ENCODE measurements around the gene MIA.
"Not testable (repeated sequence)": the region's sequence is repeated elsewhere in the genome, so short reads cannot be mapped to it uniquely, and the experiment has no call there.

The MIA gene

DNA sequence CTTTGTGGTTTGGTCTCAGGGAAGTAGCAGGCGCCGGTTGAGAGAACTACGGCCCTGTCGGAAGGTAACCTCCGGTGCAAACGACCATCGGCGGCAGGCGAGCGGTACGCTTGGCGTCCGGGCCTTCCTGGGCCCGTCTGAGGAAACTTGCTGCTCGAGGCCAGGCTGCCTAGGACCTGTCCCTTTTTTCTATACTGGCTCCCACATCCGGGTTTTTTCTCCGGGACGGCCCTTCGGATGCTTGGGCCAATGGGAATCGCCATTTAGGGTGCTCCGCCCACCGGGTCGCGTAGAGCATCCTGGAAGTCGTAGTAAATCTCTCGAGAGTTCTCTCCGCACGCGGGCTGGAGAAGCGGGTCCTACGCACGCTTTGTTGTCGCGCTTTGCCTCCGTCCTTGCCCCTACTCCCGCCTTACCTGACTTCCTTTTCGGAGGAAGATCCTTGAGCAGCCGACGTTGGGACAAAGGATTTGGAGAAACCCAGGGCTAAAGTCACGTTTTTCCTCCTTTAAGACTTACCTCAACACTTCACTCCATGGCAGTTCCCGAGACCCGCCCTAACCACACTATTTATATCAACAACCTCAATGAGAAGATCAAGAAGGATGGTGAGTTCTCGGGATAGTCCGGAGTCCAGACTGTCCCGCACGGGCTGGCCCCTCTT, 24.3 kb upstream of the MIA start, which contains the start of gene SNRPA:
TSS of gene SNRPA (plus strand) at position 330 of the 664 bp plus-strand sequence. CDS start at position 536, 206 bp downstream.
- peak; percentile 91 for DNase-seq (ENCODE audit: low read depth, low spot score)

DNA sequence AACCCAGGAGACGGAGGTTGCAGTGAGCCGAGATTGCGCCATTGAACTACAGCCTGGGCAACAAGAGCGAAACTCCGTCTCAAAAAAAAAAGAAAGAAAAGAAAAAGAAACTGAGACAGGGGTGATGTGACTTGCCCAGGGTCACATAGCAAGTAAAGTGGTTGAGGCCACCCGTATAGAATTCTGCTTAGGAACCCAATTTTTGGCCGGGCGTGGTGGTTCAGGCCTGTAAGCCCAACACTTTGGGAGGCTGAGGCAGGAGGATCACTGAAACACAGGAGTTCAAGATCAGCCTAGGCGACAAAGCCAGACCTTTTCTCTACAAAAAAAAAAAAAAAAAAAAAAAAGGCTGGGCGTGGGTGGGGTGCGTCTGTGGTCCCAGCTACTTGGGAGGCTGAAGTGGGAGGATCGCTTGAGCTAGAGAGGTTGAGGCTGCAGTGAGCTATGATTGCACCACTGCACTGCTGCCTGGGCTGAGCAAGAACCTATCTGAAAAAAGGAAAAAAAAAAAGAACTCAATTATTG, 23.0 kb upstream of the MIA start:
- no peak for DNase-seq (ENCODE audit: low read depth, low spot score)

DNA sequence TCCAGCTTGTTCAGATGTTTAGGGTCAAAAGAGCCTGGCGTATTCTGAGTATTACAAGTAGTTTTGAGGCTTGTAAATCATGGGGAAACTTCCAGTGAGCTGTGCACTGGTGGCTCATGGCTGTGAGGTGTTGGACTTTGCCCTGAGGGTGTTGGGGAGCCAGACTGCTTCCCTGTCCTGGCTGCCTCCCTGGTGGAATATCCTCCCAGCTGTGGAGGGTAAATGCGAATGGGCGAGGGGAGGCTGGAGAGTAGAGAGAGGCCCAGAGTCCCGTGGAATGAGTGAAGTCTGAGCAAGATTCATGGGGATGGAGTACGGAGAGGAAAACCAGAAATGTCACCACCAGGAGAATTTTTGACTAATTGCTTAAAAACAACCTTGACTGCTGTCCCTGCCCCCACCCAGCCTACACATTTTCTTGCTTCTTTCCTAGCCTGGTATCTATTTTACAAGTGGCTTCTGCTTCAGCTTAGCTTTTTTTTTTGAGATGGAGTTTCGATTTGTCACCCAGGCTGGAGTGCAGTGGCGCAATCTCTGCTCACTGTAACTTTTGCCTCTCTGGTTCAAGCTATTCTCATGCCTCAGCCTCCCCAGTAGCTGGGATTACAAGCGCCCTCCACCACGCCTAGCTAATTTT, 20.6 kb upstream of the MIA start:
- DNase-seq (ENCODE audit: low read depth, low spot score): no peak

DNA sequence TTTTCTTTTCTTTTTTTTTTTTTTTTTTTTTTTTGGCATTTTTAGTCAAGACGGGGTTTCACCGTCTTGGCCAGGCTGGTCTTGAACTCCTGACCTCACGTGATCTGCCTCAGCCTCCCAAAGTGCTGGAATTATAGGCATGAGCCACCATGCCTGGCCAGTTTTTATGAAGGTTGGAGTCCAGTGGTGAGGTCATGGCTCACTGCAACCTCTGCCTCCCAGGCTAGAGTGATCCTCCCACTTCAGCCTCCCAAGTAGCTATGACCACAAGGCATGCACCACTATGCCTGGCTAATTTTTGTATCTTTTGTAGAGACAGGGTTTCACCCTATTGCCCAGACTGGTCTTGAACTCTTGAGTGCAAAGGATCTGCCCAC, 20.1 kb upstream of the MIA start:
- no peak for DNase-seq (ENCODE audit: low read depth, low spot score)

DNA sequence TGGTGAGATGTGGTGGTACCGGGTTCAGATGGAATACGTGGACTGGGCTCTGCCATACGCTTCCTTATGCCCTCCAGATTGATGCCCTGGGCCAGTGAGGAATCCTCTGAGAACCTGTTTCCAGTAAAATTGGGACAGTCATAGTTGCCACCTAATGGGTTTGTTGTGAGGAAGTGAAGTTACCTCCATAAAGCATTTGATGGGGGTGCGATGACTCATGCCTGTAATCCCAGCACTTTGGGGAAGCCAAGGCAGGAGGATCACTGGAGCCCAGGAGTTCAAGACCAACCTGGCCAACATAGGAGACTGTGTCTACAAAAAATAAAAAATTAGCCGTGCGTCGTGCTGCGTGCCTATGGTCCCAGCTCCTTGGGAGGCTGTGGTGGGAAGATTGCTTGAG, 19.5 kb upstream of the MIA start:
- no peak for DNase-seq (ENCODE audit: low read depth, low spot score)

DNA sequence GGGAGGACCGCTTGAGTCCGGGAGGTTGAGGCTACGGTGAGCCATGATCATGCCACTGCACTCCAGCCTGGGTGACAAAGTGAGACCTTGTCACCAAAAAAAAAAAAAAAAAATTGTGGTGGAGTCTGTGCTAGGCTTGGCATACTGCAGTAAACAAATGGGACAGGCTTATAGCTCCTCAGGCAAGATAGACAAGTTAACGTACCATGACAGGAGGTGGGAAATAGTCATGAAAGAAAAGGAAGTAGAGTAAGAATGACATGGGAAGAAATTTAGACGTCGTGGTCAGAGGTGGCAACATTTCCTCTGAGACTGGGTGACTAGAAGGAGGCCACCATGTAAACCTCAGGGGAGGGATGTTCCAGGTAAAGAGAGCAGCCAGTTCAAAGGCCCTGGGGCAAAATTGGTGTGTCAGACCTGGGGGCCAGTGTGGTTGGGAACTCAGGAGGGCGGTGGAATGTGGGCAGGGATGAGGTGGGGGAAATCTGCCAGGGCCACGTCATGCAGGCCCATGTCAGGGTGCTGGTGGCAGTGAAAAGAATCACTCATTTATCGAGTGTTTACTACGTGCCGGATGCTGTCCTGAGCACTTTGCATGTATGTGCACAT, 18.7 kb upstream of the MIA start:
- no peak for DNase-seq (ENCODE audit: low read depth, low spot score)

DNA sequence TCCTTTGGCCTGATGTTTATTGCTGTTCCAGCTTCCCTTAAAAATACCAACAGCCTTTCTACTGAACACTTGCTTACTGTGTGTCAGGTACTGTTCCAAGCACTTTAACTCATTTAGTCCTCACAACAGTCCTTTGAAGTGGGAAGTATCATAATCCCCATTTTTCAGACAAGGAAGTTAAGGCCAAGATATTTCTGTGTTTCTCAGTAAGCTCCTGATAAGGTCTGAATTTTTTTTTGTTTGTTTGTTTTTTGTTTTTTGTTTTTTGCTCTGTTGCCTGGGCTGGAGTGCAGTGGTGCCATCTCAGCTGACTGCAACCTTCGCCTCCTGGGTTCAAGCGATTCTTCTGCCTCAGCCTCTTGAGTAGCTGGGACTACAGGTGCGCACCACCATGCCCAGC, 16.8 kb upstream of the MIA start:
- no peak for DNase-seq (ENCODE audit: low read depth, low spot score)

DNA sequence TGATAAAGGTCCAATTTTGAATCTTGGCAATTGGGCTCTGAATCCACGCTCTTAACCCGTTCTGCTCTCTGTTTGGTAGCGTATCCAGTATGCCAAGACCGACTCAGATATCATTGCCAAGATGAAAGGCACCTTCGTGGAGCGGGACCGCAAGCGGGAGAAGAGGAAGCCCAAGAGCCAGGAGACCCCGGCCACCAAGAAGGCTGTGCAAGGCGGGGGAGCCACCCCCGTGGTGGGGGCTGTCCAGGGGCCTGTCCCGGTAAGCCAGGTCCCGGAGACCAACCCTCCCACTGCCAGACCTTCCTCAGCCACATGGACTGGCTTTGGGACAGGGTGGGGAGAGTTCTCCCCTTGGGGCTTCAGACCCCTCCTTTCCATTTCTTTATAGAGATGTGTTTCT, 16.0 kb upstream of the MIA start:
- DNase-seq (ENCODE audit: low read depth, low spot score): no peak

DNA sequence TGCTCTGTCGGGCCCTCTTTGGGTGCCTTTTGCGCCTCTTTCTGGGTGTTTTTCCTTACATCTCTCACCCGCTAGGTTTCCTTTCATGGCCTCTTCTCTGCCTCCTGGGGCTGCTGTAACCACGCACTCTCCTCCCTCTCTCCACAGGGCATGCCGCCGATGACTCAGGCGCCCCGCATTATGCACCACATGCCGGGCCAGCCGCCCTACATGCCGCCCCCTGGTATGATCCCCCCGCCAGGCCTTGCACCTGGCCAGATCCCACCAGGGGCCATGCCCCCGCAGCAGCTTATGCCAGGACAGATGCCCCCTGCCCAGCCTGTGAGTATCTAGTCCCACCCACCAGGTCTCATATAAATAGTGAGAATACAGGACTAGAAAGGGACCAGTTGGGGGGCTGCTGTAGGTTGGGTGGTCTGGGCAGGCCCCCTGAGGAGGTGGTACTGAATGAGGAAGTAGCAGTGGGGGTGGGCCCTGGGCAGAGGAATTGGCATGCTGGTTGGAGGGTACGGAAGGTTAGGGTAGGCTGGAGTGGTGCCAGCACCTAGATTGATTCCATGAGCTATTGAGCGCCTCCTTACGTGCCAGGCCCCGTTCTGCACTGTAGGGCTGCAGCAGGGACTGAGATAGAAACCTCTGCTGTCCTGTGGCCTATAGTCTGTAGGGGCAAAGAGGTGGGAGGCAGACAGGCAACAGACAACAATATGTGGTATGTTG, 12.4 kb upstream of the MIA start:
- DNase-seq (ENCODE audit: low read depth, low spot score): no peak

DNA sequence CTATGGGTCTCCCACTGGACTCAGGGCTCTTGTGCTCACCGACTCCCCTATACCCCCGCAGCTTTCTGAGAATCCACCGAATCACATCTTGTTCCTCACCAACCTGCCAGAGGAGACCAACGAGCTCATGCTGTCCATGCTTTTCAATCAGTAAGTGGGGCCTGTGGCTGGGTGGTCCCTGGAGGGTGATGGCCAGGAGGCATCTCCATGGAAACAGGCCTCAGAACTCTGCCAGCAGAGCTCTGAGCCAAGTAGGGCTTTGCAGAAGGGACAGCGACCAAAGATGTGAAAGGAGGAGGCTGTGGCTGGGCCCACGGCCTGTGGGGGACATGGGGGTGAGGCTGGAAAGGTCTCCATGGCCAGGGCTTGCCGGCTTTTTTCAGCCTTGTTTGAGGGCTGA, 11.8 kb upstream of the MIA start:
- no peak for DNase-seq (ENCODE audit: low read depth, low spot score)

DNA sequence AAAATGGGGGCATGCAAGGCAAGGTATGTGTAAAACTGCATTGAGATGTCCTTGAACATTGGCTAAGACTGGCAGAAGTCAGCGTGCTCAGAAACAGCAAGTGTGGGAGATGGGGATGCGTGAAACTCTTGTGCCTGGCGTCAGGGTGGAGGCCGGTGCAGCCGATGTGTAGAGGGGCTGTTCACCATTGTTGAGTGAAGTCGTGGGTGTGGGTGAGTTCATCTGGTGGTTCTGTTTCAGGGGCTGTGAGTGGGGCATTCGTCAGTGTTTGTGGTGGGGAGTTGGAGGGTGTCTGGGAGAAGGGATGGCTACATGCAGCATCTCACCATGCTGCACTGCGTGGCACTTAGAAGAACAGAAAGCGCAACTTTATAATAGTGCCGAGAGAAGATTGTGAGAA, 11.4 kb upstream of the MIA start:
- no peak for DNase-seq (ENCODE audit: low read depth, low spot score)

DNA sequence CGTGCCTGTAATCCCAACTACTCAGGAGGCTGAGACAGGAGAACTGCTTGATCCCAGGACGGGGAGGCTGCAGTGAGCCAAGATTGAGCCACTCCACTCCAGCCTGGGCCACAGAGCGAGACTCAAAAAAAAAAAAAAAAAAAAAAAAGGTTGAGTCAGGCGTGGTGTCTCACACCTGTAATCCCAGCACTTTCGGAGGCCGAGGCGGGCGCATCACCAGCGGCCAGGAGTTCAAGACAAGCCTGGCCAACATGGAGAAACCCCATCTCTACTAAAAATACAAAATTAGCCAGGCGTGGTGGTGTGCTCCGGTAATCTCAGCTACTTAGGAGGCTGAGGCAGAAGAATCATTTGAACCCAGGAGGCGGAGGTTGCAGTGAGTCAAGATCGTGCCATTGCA, 8.9 kb upstream of the MIA start:
- not testable (repeated sequence) for DNase-seq (ENCODE audit: low read depth, low spot score)

DNA sequence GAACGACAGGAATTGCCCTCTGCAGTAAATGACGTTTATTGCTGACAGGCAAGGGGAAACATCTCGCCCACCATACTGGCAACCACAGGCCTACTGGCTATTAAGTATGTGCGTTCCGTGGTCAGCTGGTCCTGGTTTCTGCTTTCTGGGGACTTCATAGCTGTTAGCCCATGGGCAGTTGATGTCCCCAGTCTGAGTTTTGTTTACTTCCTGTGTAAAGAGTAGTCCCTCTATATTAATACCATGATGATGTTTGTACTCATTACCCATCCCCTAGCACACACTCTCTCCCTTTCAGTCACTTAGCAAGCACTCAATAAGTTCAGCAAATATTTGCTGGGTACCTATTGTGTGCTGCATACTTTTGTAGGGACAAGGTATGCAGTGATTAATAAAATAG, 6.5 kb upstream of the MIA start:
- DNase-seq (ENCODE audit: low read depth, low spot score): no peak

DNA sequence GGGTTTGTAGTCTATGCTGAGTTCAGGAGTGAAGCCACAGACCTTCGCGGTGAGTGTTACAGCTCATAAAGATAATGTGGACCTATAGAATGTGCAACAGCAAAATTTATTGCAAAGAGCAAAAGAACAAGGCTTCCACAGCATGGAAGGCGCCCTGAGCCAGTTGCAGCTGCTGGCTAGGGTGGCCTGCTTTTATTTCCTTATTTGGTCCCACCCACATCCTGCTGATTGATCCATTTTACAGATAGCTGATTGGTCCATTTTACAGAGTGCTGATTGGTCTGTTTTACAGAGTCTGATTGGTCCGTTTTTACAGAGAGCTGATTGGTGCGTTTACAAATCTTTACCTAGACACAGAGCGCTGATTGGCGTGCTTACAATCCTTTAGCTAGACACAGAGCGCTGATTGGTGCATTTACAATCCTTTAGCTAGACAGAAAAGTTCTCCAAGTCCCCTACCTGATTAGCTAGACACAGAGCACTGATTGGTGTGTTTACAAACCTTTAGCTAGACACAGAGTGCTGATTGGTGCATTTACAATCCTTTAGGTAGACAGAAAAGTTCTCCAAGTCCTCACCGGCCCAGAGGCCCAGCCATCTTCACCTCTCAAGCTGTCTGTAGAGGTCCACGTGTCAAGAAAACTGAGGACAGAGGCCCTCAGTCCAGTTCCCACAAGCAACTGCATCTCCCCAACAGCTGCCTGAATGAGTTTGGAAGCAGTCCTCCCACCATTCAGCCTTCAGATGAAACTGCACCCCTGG, 4.0 kb upstream of the MIA start:
- not testable (repeated sequence) for DNase-seq (ENCODE audit: low read depth, low spot score)

DNA sequence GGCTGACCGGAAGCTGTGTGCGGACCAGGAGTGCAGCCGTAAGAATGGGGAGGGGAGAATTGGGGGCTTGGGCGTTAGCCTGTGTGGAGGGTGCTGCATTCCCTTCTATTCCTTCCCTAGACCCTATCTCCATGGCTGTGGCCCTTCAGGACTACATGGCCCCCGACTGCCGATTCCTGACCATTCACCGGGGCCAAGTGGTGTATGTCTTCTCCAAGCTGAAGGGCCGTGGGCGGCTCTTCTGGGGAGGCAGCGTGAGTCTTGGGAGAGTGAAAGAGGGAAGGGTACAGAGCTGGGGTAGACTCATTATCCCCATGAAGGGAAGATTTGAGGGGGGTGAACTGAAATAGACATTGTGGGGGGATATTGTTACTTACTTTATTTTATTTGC, 306 bp downstream of the MIA start:
- no peak for DNase-seq (ENCODE audit: low read depth, low spot score)

DNA sequence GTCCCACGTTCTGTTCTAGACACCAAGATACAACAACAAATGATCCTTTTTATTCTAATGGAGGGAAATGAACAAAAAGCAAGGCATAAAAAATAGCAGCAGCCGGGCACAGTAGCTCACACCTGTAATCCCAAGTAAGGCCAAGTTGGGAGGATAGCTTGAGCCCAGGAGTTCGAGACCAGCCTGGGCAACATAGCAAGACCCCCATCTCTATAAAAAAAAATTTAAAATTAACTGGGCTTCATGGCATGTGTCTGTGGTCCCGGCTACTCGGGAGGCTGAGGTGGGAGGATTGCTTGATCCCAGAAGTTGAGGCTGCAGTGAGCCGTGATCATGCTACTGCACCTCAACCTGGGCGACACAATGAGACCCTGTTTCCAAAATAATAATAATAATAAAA, 1.0 kb downstream of the MIA start:
- DNase-seq (ENCODE audit: low read depth, low spot score): no peak

DNA sequence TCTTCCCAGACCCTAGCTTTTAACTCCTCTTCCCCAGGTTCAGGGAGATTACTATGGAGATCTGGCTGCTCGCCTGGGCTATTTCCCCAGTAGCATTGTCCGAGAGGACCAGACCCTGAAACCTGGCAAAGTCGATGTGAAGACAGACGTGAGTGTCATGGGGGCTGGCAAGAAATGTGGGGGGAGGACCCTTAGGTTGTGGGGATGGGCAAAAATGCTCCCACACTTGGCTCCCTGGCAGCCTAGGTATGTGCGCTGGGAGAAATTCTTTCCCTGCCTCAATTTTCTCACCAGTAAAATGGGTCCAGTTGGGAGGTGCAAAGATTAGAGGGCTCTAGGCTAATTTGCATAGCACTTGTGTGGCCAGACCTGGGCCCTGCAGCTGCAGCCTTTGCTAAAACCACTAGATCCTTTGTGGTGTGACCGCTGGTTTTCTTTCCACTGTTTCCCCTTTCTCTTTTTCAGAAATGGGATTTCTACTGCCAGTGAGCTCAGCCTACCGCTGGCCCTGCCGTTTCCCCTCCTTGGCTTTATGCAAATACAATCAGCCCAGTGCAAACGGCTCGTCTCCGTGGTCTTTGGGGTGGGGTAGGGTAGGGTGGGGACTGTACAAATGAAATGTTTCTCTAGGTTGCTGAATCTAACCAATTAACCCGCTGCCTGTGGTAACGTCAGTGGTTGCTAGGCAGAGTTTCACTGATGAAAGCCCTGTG, 1.8 kb downstream of the MIA start:
- peak; percentile 89 for DNase-seq (ENCODE audit: low read depth, low spot score)

DNA sequence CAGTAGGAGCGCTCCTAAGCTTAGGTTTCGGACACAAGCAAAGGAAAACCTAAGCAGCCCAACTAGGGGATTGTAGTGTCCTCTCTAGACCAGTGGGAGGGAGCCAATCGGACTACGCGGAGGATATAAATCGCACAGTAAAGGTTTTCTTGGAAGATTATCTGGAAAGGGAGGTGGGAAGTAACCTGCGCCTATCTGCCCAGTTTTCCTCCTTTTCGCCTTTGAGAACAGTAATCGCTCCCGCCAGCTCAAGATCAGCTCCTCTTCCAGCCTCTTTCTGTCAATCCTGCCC, 2.3 kb downstream of the MIA start:
- no peak for DNase-seq (ENCODE audit: low read depth, low spot score)

DNA sequence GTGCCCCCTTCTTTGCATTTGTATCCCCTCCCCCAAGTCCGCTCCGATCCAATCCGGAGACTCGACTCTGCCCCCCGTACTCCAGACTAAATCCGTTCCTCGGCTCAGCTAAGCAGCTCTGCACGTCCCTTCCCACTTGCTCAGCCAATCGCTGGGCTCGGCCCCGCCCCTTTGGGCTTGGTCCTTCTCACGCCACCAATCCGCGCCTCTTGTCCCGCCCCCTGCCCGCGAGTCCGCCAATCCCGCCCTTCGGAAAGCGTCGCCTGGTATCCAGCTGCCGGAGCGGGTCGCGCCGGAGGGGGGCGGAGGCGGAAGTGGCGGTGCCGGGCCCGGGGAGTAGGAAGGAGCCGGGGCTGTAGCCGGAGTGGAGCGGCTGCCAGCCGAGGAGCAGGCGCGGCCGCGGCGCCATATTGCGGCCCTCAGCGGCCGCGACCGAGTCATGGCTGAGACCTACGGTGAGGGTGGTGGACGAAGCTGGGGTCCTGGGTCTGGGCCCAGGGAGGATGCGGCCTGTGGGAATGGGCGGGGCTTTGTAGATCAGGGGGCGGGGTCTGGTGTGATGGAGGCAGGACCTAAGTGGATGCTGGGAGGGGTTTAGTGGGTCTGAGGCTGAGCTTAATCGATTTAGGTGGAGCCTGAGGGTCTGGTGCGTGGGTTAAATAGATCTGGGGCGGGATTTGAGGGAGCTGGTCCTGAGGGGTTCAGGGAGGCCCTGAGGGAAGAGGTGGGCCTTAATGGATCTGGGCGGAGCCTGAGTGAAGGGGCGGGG, 2.8 kb downstream of the MIA start, which contains the start of gene RAB4B:
TSS of gene RAB4B (plus strand) at position 311 of the 769 bp plus-strand sequence. CDS start at position 440, 129 bp downstream.
- peak; percentile 99 for DNase-seq (ENCODE audit: low read depth, low spot score)

DNA sequence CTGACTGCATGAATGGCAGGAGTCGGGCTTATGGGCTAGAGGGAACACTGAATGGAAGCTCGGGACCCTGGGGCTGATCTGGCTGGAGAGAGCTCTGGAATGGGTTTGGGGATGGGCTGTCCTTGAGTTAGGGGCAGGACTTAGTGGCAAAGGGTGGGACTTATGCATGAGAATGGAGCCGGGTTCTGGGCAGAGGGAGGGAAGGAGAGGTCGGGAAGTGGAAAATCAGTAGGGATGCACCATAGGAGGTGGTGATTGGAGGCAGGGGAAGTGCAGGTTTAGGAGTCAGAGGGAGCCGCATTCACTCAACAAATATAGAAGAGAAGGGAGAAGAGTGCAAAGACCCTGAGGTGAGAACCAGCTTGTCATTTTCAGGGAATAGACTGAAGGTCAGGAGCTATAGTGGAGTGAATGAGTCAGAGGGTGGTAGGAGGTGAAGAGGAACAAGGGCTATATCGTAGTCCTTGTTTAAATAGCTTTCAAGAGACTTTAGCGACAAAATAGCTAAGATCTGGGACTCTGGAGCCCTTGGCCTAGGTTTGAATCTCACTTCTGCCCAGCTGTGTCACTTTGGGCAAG, 3.5 kb downstream of the MIA start:
- peak; percentile 97 for DNase-seq (ENCODE audit: low read depth, low spot score)
